GM21381 (cell line): Measurements from ENCODE around the gene GPATCH2.

Source experiments
- ATAC-seq: cut with Tn5 transposase; IDR thresholded peaks from one replicate; pipeline ENCODE4 v1.9.1; 2021; ENCODE audit warnings: mild to moderate bottlenecking, moderate library complexity; ENCODE audit not compliant: unreplicated experiment

Gene GPATCH2

DNA sequence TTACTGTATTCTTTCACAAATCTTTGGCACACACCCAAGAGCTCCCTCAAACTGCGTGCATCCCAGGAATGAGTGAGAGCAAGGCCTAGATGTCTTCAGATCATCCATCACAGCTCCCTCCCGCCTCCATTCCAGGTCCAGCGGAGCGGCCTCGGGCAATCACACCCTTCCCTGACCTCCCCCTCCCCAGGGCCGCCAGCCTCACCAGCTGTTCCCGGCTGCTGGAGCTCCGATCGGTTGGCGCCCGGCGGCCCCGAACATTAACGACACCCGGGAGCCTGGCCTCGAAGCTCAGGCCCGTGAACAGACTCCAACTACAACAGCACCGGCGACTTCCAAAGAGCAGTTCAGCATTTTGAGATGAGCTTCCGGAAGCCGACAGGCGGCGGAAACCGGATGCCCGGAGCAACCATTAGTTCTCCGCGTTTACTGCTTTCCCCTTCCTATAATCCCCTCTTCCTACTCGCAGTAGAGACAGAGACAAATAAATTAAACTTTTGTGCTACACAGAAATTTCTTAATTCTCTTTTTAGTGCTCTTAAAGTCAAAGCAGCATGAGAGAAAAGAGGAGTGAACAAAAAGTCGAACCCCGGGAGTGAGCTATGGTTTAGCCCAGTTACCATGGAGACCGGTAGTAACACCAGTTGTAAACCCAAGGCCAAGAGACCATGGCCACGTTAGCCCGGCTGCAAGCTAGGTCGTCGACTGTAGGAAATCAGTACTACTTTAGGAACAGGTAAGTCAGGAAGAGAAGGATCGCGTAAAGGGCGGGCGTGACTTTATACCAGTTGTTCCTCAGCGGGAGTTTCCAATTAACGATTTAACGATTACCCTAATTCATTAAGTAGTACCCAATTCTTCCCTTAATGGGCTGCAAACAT, at the start of gene GPATCH2, which contains the start of gene SPATA17:
TSS of gene GPATCH2 (minus strand) at position 380 of the 881 bp plus-strand sequence. CDS start at position 261, 119 bp downstream.
TSS of gene SPATA17 (plus strand) at position 634 of the 881 bp plus-strand sequence. CDS start at position 669, 35 bp downstream.
- ATAC-seq: peak; percentile 97

DNA sequence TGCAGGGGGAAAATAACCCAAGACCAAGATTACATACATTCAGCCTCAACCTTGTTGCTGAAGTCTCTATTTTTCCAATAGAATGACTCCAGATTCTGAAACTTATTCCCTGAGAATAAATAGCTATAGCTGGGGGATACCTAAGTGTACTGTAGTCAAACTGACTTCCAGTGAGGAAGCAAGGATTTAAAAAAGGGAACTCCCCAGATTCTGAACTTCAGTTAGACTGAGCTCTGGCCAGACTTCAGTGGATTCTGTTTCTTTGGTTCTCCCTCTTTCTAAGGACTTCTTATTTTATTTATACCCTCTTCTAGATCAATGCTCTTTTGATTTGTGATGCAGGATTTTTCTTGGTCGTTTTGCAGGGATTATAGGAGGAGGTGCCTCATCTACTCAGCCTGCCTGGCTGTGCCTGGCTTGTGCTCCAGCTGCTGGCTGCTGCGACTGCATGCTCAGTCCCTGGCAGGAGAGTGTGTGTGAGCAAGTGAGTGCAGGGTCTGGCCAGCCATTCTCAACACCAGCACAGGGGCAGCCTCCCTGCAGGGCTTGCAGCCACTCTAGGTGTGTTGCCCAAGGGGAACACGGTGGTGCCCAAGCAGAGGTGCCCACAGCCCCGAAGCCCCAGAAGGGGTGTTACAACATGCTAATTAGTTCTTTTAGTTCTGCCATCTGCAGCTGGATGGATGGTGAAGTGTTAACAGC, 43.3 kb upstream of the GPATCH2 start:
- no peak for ATAC-seq

GRCh38 chr1:217673387-217673786, 42.5 kb upstream of the GPATCH2 start:
- no peak for ATAC-seq

- no peak for ATAC-seq
Measured at GRCh38 chr1:217668351-217668940, 37.6 kb upstream of the GPATCH2 start.

- ATAC-seq: no peak
Measured at GRCh38 chr1:217661407-217661806, 30.5 kb upstream of the GPATCH2 start.

DNA sequence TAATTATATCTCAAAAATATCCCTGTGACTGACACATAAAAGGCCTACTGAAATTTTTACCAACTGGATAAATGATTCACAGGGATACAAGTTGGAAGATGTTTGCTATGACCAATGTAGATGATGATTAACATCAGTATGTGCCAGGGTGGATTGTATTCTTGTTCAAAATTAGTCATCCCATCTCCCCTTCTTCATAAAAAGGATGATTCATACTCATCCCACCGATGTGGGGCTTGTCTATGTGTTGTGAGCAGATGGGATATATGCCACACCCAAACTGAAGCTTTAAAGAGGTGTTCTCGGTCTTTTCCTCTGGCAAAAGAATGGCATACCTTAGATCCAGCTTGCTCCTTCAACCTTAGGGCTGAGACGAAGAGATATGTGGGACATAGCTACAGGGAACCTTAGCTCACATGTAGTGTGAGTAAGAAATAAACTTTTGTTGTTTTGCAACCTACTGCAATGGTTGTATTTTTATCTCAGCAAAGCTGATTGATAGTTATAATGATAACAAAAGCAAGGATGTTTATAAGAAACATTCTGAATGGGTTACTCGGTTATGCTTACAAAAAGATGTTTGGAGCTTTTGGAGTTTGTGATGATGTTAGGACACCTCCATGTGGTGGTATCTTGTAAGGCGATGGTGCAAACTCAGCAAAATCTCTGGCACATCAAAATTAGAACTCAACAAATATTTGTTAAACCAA, 29.6 kb upstream of the GPATCH2 start:
- no peak for ATAC-seq

GRCh38 chr1:217650674-217651073, 19.8 kb upstream of the GPATCH2 start:
- ATAC-seq: no peak

DNA sequence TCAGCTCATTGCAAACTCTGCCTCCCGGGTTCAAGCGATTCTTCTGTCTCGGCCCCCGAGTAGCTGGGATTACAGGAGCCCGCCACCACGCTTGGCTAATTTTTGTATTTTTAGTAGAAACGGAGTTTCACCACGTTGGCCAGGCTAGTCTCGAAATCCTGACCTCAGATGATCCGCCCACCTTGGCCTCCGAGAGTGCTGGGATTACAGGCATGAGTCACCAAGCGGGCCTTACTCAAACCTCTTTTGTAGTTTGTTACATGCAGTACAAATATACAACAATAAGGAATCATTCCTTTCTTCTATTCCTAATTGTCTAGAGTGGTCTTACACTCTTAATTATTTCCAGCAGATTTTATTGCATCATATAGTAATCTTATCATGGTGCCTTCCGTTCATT, 16.9 kb upstream of the GPATCH2 start:
- no peak for ATAC-seq

GRCh38 chr1:217642455-217642854, 11.6 kb upstream of the GPATCH2 start:
- no peak for ATAC-seq

DNA sequence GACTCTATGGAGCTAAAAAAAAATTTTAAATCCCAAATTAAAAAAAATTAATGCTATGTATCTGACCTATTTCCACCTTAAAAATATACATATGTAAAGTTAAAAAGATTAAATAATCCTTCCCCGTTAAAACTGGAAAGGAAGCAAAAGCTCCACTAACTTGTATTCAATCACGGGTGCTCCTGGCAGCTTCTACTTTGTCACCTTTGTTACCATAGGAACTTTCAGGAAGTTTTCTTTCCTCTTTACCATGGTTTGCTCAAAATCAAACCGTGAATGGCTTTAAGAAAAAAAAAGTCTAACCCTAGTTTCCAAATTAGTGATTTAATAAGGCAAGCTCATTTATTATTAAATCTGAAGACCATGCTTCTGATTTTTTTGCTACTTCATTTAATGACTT, 3.5 kb downstream of the GPATCH2 start:
- no peak for ATAC-seq

- no peak for ATAC-seq
Measured at GRCh38 chr1:217626321-217626720, 4.6 kb downstream of the GPATCH2 start.

DNA sequence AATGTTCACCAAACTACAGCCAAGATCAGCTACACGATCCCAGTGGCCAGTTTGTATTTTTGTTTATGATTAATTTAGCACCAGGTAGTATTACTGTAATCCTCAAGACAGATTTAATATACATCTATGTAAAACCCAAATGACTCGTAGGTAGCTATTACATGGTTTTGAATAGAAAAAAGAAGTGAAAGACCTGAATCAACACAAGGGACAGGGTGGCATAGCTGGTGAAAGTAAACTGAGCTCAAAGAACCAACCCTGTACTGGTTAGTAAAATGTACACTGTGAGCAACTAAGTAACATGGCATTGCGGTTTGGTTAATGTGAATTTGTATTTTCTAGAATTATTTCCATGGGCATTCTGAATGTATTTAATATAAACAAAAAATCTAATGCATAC, 8.8 kb downstream of the GPATCH2 start:
- no peak for ATAC-seq

DNA sequence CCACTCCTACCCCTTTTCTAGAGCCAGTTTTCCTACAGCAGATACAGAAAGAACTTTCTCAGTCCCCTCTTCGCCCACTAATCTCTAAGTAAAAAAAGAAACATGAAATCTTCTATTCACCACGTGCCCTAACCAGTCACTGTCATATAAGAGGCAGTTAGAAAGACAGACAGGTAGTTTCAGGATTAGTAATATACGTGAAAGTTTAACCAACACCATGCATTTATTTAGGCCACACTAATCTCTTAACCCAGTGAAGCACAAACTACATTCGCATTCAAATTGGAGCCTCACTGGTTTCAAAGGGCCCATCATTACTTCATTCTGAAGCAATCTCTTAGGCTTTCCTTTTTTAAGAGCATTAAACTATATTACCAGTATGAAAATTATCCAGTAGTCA, 10.1 kb downstream of the GPATCH2 start:
- peak; percentile 100 for ATAC-seq

- no peak for ATAC-seq
Measured at GRCh38 chr1:217617126-217617525, 13.8 kb downstream of the GPATCH2 start.

DNA sequence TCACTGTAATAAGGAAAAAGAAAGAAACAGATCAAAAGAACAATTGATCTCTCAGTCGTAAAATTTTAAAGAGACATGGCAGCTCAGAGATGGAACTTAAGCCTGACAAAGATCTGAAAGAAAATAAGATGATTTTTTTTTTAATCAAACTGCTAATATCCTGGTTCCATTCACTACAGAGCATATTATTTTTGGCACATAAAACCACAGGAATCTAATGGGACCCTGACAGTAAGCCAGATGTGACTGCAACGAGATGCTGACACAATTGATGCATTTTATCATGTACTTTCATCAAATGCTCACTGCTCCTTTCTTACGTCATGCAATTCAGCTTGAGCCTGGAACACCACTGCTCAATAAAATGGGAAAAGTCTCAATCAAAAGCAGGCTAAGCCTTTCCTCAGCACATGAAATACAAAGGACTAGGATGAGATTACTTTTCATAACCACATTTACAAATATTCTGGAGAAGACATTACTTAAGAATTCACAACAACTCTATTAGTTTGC, 16.6 kb downstream of the GPATCH2 start:
- no peak for ATAC-seq

DNA sequence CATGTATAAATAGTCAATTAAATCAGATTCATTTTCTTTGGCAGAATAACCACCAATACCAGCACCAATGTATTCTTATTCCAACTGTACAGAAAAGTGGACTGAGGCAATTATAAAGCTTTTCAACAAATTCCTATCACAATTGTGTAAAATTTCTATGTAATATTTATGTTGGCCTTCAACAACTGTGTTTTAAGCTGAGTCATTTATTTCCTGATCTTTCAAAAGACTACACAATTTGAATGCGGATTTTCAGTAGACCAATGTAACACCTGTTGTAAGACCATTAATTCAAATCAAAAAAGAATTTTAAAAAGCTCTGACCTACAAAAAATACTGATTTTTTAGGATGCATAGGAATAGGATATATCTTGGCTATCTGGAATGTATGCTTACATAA, 25.5 kb downstream of the GPATCH2 start:
- ATAC-seq: no peak

DNA sequence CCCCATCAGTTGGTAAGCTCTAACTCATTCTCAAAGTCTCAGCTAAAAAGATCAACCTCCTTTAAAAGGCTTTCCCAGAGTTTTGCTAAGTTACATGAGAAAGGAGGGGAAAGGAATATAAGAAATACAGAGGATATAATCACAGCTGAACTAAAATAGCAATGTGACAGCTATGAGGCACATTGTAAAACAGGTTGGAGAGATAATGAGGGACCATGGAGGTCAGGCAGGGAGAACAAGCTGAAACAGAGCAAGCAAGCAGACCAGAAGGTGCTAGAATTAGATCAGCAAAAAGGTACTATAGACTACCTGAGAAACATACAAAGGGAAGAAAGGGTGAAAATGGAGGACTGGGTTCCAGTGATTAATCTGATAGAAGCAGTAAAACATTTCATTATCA, 28.5 kb downstream of the GPATCH2 start:
- ATAC-seq: no peak

DNA sequence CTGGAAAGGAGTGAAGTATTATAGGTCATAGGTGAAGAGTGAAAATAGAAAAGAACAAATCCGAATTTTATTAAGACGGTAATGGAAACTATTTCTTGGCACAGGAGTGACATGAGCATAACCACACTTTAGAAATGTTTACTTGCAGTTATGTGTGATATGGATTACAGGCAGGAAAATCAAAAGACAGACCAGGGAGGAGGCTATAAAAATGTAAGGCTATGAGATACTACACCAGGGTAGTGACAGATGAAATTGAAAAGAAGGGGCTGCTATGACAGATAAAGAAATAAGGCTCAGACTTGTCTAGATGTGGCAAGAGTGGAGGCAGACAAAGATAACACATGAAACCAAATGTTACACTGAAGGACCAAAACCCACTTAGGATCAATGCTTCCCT, 31.7 kb downstream of the GPATCH2 start:
- no peak for ATAC-seq

- ATAC-seq: no peak
Measured at GRCh38 chr1:217590598-217590997, 40.3 kb downstream of the GPATCH2 start.

- ATAC-seq: no peak
Measured at GRCh38 chr1:217586586-217586985, 44.3 kb downstream of the GPATCH2 start.

DNA sequence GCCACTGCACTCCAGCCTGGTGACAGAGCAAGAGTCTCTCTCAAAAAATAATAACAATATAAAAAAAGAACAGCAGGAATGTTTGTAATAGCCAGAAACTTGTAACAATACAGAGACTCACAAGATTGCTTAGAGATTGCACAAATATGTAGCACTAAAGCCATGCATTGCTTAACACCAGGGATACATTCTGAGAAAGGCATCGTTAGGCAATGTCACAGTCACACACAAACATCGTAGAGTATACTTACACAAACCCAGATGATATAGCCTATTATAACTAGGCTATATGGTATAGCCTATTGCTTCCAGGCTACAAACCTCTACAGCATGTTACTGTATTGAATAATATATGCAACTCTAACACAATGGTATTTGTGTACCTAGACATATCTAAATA, 45.3 kb downstream of the GPATCH2 start:
- no peak for ATAC-seq
